ENCODE results near the gene CELA2B.
"Not testable (repeated sequence)": the region's sequence is repeated elsewhere in the genome, so short reads cannot be mapped to it uniquely, and the experiment has no call there.

The CELA2B gene

DNA sequence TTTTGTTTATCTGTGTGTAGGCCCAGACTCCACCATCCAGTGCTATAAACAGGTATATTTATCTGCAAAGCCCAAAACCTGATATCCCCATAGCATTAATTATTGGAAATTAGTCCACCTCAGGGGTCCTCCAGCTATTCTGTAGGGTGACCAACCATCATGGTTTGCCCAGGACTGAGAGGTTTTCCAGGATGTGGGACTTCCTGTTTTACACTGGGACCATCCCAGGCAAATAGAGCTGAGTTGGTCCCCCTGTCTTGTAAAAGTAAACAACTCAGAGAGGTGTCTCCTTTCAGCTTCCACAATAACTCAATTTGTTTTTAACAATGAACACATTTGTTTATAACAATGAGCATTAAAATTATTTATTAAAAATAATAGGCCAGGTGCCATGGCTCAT, 7.8 kb upstream of the CELA2B start:
- DNase-seq (ENCODE audit: low read depth), result no peak
- TF ChIP-seq, protein P1, sequence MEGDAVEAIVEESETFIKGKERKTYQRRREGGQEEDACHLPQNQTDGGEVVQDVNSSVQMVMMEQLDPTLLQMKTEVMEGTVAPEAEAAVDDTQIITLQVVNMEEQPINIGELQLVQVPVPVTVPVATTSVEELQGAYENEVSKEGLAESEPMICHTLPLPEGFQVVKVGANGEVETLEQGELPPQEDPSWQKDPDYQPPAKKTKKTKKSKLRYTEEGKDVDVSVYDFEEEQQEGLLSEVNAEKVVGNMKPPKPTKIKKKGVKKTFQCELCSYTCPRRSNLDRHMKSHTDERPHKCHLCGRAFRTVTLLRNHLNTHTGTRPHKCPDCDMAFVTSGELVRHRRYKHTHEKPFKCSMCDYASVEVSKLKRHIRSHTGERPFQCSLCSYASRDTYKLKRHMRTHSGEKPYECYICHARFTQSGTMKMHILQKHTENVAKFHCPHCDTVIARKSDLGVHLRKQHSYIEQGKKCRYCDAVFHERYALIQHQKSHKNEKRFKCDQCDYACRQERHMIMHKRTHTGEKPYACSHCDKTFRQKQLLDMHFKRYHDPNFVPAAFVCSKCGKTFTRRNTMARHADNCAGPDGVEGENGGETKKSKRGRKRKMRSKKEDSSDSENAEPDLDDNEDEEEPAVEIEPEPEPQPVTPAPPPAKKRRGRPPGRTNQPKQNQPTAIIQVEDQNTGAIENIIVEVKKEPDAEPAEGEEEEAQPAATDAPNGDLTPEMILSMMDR (conservative IDR thresholded peaks at IDR 0.05; ENCODE audit: control insufficient read depth, insufficient read depth, low read depth, low read length), result no peak
- no peak overlapping the region for H3K4me3 ChIP-seq (ENCODE audit: control insufficient read depth, low read depth, low read length)

DNA sequence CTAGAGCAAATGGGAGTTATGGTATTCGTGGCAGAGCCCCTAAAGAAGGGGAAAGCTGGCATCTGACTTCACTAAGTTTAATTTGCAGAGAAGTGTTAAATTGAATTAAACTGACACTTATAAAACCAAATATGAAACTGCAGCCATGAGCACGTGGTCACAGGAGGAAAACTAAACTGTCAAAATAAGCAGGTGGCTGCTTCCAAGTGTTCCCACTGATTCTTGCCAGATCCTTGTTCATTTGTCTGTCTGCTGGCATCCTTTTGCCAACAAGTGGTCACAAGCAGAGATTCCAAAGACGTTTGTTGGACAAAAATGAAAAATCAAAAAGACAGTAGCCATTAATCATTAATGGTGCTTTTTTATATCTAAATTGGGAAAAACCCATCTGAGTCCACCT, 6.5 kb upstream of the CELA2B start:
- TF ChIP-seq, protein P1 (conservative IDR thresholded peaks at IDR 0.05; ENCODE audit: control insufficient read depth, insufficient read depth, low read depth, low read length), result no peak
- DNase-seq (ENCODE audit: low read depth), result no peak
- H3K4me3 ChIP-seq (ENCODE audit: control insufficient read depth, low read depth, low read length), result no peak overlapping the region

DNA sequence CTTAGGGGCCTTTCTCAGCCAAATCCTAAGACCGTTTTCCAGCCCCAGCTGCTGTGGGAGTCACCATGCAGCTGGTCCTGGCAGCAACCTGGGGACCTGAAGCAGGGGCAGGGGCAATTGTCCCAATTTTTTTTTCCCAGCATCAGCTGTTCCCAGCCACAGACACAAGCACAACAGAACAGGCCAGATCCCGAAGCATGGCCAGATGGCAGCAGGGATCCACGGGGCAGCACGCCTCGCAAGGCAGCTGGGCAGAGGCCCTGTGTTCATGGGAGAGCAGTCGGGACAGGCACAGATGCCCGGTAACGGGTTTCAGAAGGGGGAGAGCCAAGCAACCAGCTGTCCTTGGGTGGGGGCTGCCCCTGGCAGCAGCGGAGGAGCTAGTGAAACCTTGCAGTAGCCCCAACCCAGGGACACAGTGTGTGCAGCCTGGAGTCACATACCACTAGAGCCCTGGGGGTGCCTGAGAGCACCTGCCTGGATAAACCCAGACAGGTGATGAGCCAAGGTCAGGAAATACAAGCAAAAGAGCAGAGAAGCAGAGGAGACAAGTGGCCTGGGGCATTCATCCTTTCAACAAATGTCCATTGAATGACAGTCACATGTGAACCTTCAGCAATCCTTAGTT, 6.0 kb upstream of the CELA2B start:
- not testable (repeated sequence) for DNase-seq (ENCODE audit: low read depth); H3K4me3 ChIP-seq (ENCODE audit: control insufficient read depth, low read depth, low read length)

DNA sequence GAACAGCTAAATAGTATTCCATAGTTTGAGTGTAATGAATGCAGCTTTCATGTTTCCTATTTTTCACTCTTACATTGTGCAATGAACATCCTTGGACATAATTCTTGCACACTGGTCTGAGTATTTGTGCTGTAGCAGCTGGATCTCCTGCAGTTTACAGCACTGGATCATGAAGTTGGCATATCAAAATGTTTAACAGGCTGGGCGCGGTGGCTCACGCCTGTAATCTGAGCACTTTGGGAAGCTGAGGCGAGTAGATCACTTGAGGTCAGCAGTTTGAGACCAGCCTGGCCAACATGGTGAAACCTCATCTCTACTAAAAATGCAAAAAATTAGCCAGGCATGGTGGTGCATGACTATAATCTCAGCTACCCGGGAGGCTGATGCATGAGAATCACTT, 4.8 kb upstream of the CELA2B start:
- not testable (repeated sequence) for DNase-seq (ENCODE audit: low read depth); H3K4me3 ChIP-seq (ENCODE audit: control insufficient read depth, low read depth, low read length)

DNA sequence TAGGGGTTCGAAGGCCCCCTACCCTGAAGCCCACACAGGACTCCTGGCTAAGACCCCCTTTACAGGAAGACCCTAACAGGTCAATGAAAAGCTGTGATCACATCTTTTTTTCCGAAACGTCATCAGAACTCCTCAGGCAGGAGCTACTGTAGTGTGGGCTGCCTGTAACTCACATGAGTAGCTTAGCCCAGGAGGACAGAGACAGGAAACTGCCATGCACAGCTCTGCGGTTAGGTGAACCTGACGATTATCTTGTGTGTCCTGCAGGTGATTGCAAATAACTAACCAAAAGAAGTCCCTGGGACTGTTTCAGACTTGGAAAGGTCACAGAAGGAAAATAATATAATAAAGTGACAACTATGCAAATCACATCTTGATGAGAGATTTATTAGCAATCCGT, 4.2 kb upstream of the CELA2B start:
- not testable (repeated sequence) for H3K4me3 ChIP-seq (ENCODE audit: control insufficient read depth, low read depth, low read length); DNase-seq (ENCODE audit: low read depth)

- TF ChIP-seq, protein P1 (conservative IDR thresholded peaks at IDR 0.05; ENCODE audit: control insufficient read depth, insufficient read depth, low read depth, low read length), result no peak
- DNase-seq (ENCODE audit: low read depth), result no peak
- no peak overlapping the region for H3K4me3 ChIP-seq (ENCODE audit: control insufficient read depth, low read depth, low read length)
These were observed 3.3 kb upstream of the CELA2B start for GRCh38 chr1:15472587-15472986.

- no peak for DNase-seq (ENCODE audit: low read depth)
- TF ChIP-seq, protein P1 (conservative IDR thresholded peaks at IDR 0.05; ENCODE audit: control insufficient read depth, insufficient read depth, low read depth, low read length), result no peak
- no peak overlapping the region for H3K4me3 ChIP-seq (ENCODE audit: control insufficient read depth, low read depth, low read length)
These were observed 1.0 kb downstream of the CELA2B start for GRCh38 chr1:15476927-15477326.

GRCh38 chr1:15477646-15478212, 1.8 kb downstream of the CELA2B start:
- TF ChIP-seq, protein P1 (conservative IDR thresholded peaks at IDR 0.05; ENCODE audit: control insufficient read depth, insufficient read depth, low read depth, low read length), result no peak
- no peak overlapping the region for H3K4me3 ChIP-seq (ENCODE audit: control insufficient read depth, low read depth, low read length)
- no peak for DNase-seq (ENCODE audit: low read depth)

All from fibroblast of mammary gland (primary cell).